H1 (cell line): ENCODE data around the gene ARL6IP6.

Experiments
- ATF3 ChIP-seq: IDR thresholded peaks from 2 replicates; pipeline ENCODE4 v1.6.1; 2011; ENCODE audit warnings: low read depth, mild to moderate bottlenecking, low read length; ENCODE audit not compliant: insufficient read depth
- JUND ChIP-seq: IDR thresholded peaks from 2 replicates; pipeline ENCODE4 v1.6.1; 2011; ENCODE audit warnings: mild to moderate bottlenecking, improper control_type of control experiment, low read length
- POLR2A ChIP-seq, 2 experiments: IDR thresholded peaks; 1 replicate in 1 of 2; 2 replicates in 1 of 2; pipeline ENCODE4 v1.6.1; 2011; ENCODE audit warnings: low read depth in 2 of 2, low read length in 2 of 2, mild to moderate bottlenecking in 2 of 2; ENCODE audit errors: control extremely low read depth in 1 of 2
- RFX5 ChIP-seq: IDR thresholded peaks from 2 replicates; pipeline ENCODE4 v1.6.1; 2011; ENCODE audit warnings: low read depth, low read length, improper control_type of control experiment, borderline replicate concordance
- YY1 ChIP-seq: IDR thresholded peaks from 2 replicates; pipeline ENCODE4 v1.6.1; 2011; ENCODE audit warnings: low read depth, mild to moderate bottlenecking, low read length

- no peak for TF ChIP-seq RFX5
- TF ChIP-seq ATF3 = no peak
- TF ChIP-seq YY1 = peak; percentile 6
- TF ChIP-seq POLR2A (IDR thresholded peaks at IDR 0.05; ENCODE audit: control extremely low read depth in 1 of 2, low read depth in 2 of 2, low read length in 2 of 2) = no peak
- TF ChIP-seq JUND = no peak
Measured at GRCh38 chr2:152718909-152719645, 657 bp downstream of the ARL6IP6 start.
